SK-N-SH (cell line): Measurements from ENCODE around the gene TEPSIN. TPM values are rescaled to one million over a fixed set of nuclear protein-coding genes. Genes with fewer than 3 reads are reported as not detected.
A peak's percentile ranks its signal among the peaks of the same experiment; 100 is the strongest.

Experiments used
- CTCF ChIA-PET: fragments of 300-600, 350-600 bp; formaldehyde crosslinking; extraction: SDS; loops from one replicate; lab custom pipeline; 2021; lab: Yijun Ruan, JAX
- POLR2A ChIA-PET: fragments of 350-600 bp; sonication (Branson Sonifier 250); formaldehyde crosslinking; extraction: SDS; loops from one replicate; lab custom pipeline; 2020; ENCODE audit warnings: antibody characterized with exemption, inconsistent platforms; lab: Yijun Ruan, JAX
- DNase-seq: peaks from one replicate; pipeline ENCODE4 v3.0.0; 2012
- H2AFZ ChIP-seq: fragments of 200-600 bp; sonication (generic); 2 replicates; pipeline ENCODE4 v1.8.1; 2016; ENCODE audit warnings: antibody characterized with exemption, mild to moderate bottlenecking, low read depth
- H3F3A ChIP-seq: fragments of 200-600 bp; sonication (generic); replicated peaks from 2 replicates; pipeline ENCODE3; 2016; ENCODE audit warnings: antibody characterized with exemption, mild to moderate bottlenecking; ENCODE audit not compliant: insufficient read depth
- H3K27ac ChIP-seq, 2 experiments: fragments of 200-500 bp in 1 of 2; fragments of 200-600 bp in 1 of 2; sonication (Bioruptor generic) in 1 of 2; sonication (generic), shearing (Covaris generic) in 1 of 2; 2 replicates each; pipeline versions ENCODE4 v1.5.1 to v1.6.1; 2014 to 2016; ENCODE audit warnings: low read depth in 2 of 2, inconsistent platforms in 1 of 2, low read length in 1 of 2, mild to moderate bottlenecking in 1 of 2, mixed read lengths in 1 of 2
- H3K27me3 ChIP-seq: fragments of 200-600 bp; sonication (generic), shearing (Covaris generic); 2 replicates; pipeline ENCODE4 v1.6.1; 2016; ENCODE audit warnings: mixed run types; ENCODE audit not compliant: insufficient read depth
- H3K36me3 ChIP-seq, 2 experiments: fragments of 200-500 bp in 1 of 2; fragments of 200-600 bp in 1 of 2; sonication (Bioruptor generic) in 1 of 2; sonication (generic) in 1 of 2; replicated peaks in 1 of 2; 2 replicates each; pipeline versions ENCODE3 to v1.5.1; 2014 to 2016; ENCODE audit warnings: low read length in 1 of 2, mild to moderate bottlenecking in 1 of 2; ENCODE audit not compliant: insufficient read depth in 2 of 2, control insufficient read depth in 1 of 2
- H3K4me1 ChIP-seq, 2 experiments: fragments of 200-500 bp in 1 of 2; fragments of 200-600 bp in 1 of 2; sonication (Bioruptor generic) in 1 of 2; sonication (generic), shearing (Covaris generic) in 1 of 2; 2 replicates each; pipeline versions ENCODE4 v1.5.1 to v1.6.1; 2014 to 2016; ENCODE audit warnings: low read depth in 1 of 2, low read length in 1 of 2, mixed run types in 1 of 2; ENCODE audit not compliant: insufficient read depth in 2 of 2, control insufficient read depth in 1 of 2
- H3K4me2 ChIP-seq: fragments of 200-600 bp; sonication (generic), shearing (Covaris generic); 2 replicates; pipeline ENCODE4 v1.6.1; 2017; ENCODE audit warnings: mixed run types
- H3K4me3 ChIP-seq, 2 experiments: fragments of 200-500 bp in 1 of 2; fragments of 200-600 bp in 1 of 2; sonication (Bioruptor generic) in 1 of 2; sonication (generic), shearing (Covaris generic) in 1 of 2; 2 replicates each; pipeline versions ENCODE4 v1.5.1 to v1.8.1; 2014 to 2016; ENCODE audit warnings: low read depth in 2 of 2, inconsistent platforms in 1 of 2, low read length in 1 of 2, mild to moderate bottlenecking in 1 of 2, mixed read lengths in 1 of 2, moderate library complexity in 1 of 2
- H3K79me2 ChIP-seq: fragments of 200-600 bp; sonication (generic); 2 replicates; pipeline ENCODE4 v1.8.1; 2017; ENCODE audit warnings: mild to moderate bottlenecking; ENCODE audit not compliant: insufficient read depth
- H3K9ac ChIP-seq: fragments of 200-600 bp; sonication (generic); 2 replicates; pipeline ENCODE4 v1.6.1; 2017; ENCODE audit warnings: mixed run types
- H3K9me2 ChIP-seq: fragments of 200-600 bp; sonication (generic); 2 replicates; pipeline ENCODE4 v1.6.1; 2017; ENCODE audit warnings: mixed run types
- H3K9me3 ChIP-seq: fragments of 200-600 bp; sonication (generic); 2 replicates; pipeline ENCODE4 v1.6.1; 2017; ENCODE audit warnings: mixed run types, mild to moderate bottlenecking, moderate library complexity
- H4K20me1 ChIP-seq: fragments of 200-600 bp; sonication (generic); 2 replicates; pipeline ENCODE4 v1.6.1; 2017; ENCODE audit warnings: mild to moderate bottlenecking, mixed run types; ENCODE audit not compliant: insufficient read depth
- CTCF ChIP-seq: fragments of 200-600 bp; sonication (generic); IDR thresholded peaks from 2 replicates; pipeline ENCODE4 v1.6.1; 2017; ENCODE audit warnings: antibody characterized with exemption, mild to moderate bottlenecking, moderate library complexity
- ELF1 ChIP-seq: IDR thresholded peaks from 2 replicates; pipeline ENCODE4 v1.4.0; 2012
- FOXJ3 ChIP-seq: sonication (generic); formaldehyde crosslinking; IDR thresholded peaks from 2 replicates; pipeline ENCODE4 v1.5.1; 2020; ENCODE audit warnings: mild to moderate bottlenecking, missing genetic modification reagents
- GABPA ChIP-seq: IDR thresholded peaks from 2 replicates; pipeline ENCODE4 v1.4.0; 2012; ENCODE audit warnings: low read depth, mild to moderate bottlenecking
- IRF3 ChIP-seq: fragments of 150-350 bp; IDR thresholded peaks from 2 replicates; pipeline ENCODE4 v1.6.1; 2016; ENCODE audit warnings: mild to moderate bottlenecking, low read depth, low read length
- JUND ChIP-seq: IDR thresholded peaks from 2 replicates; pipeline ENCODE4 v1.4.0; 2012
- MXI1 ChIP-seq: IDR thresholded peaks from 2 replicates; pipeline ENCODE4 v1.6.1; 2012; ENCODE audit warnings: mild to moderate bottlenecking, low read depth, low read length, improper control_type of control experiment
- REST ChIP-seq: IDR thresholded peaks from 2 replicates; pipeline ENCODE4 v1.6.1; 2012; ENCODE audit warnings: mild to moderate bottlenecking, low read depth, low read length, moderate library complexity
- SIN3A ChIP-seq: IDR thresholded peaks from 2 replicates; pipeline ENCODE4 v1.6.1; 2012; ENCODE audit warnings: low read depth, mild to moderate bottlenecking, low read length, moderate library complexity, borderline replicate concordance
- TCF12 ChIP-seq: IDR thresholded peaks from 2 replicates; pipeline ENCODE4 v1.4.0; 2012
- TEAD4 ChIP-seq: IDR thresholded peaks from 2 replicates; pipeline ENCODE4 v1.4.0; 2012; ENCODE audit warnings: mild to moderate bottlenecking, borderline replicate concordance; ENCODE audit not compliant: insufficient read depth
- WGBS: methylation state at CpG from one replicate; pipeline ENCODE4 v1.1.6; 2017; ENCODE audit warnings: low lambda C conversion rate; 5-methylcytosine and 5-hydroxymethylcytosine counted together
- polyA plus RNA-seq, 3 experiments: library from polyadenylated mRNA; depleted of rRNA; stranded (reverse); fragments of >200 nt; gene quantifications; 2 replicates each; pipeline ENCODE4 v1.2.3, GENCODE V29; 2012
- TF ChIP-seq, protein P1 (sequence below): fragments of 150-350 bp; IDR thresholded peaks from 2 replicates; pipeline ENCODE4 v1.6.1; 2017; ENCODE audit warnings: antibody characterized with exemption, low read length, low read depth, borderline replicate concordance
- TF ChIP-seq, protein P2 (sequence below): IDR thresholded peaks from 2 replicates; pipeline ENCODE4 v1.4.0; 2012; ENCODE audit warnings: low read depth

TEPSIN gene
- polyA plus RNA-seq, 1 of the 3 experiments (the other 2 are of a cell fraction), result 35.3 TPM

DNA sequence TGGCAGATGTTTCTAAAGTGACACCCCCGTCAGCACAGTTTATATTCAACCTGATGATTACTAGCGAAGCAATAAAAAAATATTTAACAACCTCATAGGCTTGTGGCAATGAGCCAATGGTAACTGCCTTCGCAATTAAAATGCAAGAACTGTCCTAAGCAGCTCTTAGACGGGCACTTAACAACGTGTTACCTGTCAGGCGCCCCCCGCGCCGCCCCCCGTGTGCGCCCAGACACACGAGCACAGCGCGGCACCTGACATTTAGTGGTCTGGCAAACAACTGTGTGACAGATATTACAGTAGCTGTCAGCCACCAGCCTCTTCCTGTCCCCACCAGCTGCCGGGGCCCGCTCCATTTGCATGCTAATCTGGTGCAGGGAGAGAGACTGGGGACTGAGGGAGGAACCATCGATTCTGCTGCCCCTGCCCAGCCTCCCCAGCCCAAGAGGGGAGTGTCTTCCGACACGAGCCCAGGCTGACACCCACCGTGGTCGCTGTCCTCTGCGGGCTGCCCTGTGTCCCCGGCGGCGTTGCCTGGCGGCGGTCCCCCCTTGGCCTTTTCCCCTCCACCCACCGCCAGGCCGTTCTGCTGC is 12.9 kb upstream of the TEPSIN start:
- peaks cover 0 to 27% of the 10 kb centered on the region in 2 experiments; a peak in 1 of 4 replicates for H3K4me1 ChIP-seq
- H3K4me2 ChIP-seq, result no peak overlapping the region
- no peak overlapping the region for H3K9ac ChIP-seq
- no peaks in the 10 kb centered on the region for H3K9me3 ChIP-seq
- no peaks in the 10 kb centered on the region for H3F3A ChIP-seq
- H3K36me3 ChIP-seq, result peaks cover 39 to 41% of the 10 kb centered on the region in 2 experiments
- TF ChIP-seq MXI1 (peak; percentile 28; the same call in 1 of the 2 replicates), GABPA (no peak)
- TF ChIP-seq, all 33 proteins: peak for 1
- H3K4me3 ChIP-seq, result no peak overlapping the region
- DNase-seq, result no peak
- no peaks in the 10 kb centered on the region for H3K27me3 ChIP-seq
- peaks cover 13% of the 10 kb centered on the region; the same call in 1 of the 2 replicates for H3K79me2 ChIP-seq
- ChIA-PET POLR2A (no interaction called here), CTCF (interaction anchor here (1.0 to 11.3 kb wide), 12 partner anchors 10 to 770 kb away, joined by 3 to 140 read pairs (median 7); partner anchors contain the start of genes NDUFAF8 and TEPSIN)
- no peaks in the 10 kb centered on the region for H3K9me2 ChIP-seq
- no peak overlapping the region for H2AFZ ChIP-seq
- 91% methylated on average over 28 of the region's 29 CpGs for WGBS
- H3K27ac ChIP-seq, result peak overlapping the region in 1 of 2 experiments; percentile 62; a peak in 2 of 4 replicates
- H4K20me1 ChIP-seq, result peaks cover 6% of the 10 kb centered on the region; the same call in 1 of the 2 replicates

GRCh38 chr17:81251094-81251708 is 12.3 kb upstream of the TEPSIN start:
- Histone ChIP-seq H3K4me1 (peaks cover 0 to 27% of the 10 kb centered on the region in 2 experiments; a peak in 1 of 4 replicates), H3K9me3 (no peaks in the 10 kb centered on the region), H3K4me3 (no peak overlapping the region), H3K79me2 (peaks cover 13% of the 10 kb centered on the region; the same call in 1 of the 2 replicates), H3K27me3 (no peaks in the 10 kb centered on the region), H3K4me2 (no peak overlapping the region), H3F3A (no peaks in the 10 kb centered on the region), H3K27ac (peak overlapping the region in 1 of 2 experiments; percentile 62; a peak in 2 of 4 replicates), H4K20me1 (peaks cover 6% of the 10 kb centered on the region; the same call in 1 of the 2 replicates), H2AFZ (no peak overlapping the region), H3K9me2 (no peaks in the 10 kb centered on the region), H3K36me3 (peaks cover 39 to 42% of the 10 kb centered on the region in 2 experiments), H3K9ac (no peak overlapping the region)
- CTCF ChIA-PET, result interaction anchor here (1.1 to 11.3 kb wide), 9 partner anchors 9 to 350 kb away, joined by 3 to 140 read pairs (median 4); partner anchors contain the start of genes NDUFAF8 and TEPSIN
- 91% methylated on average over 24 of the region's 25 CpGs for WGBS
- no peak for DNase-seq
- TF ChIP-seq IRF3 (no peak), TCF12 (no peak), FOXJ3 (no peak), JUND (no peak), MXI1 (no peak), CTCF (no peak), REST (no peak), ELF1 (no peak), SIN3A (no peak), TEAD4 (no peak)
- TF ChIP-seq, protein P1, sequence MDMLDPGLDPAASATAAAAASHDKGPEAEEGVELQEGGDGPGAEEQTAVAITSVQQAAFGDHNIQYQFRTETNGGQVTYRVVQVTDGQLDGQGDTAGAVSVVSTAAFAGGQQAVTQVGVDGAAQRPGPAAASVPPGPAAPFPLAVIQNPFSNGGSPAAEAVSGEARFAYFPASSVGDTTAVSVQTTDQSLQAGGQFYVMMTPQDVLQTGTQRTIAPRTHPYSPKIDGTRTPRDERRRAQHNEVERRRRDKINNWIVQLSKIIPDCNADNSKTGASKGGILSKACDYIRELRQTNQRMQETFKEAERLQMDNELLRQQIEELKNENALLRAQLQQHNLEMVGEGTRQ, result no peak
- TF ChIP-seq, protein P2, sequence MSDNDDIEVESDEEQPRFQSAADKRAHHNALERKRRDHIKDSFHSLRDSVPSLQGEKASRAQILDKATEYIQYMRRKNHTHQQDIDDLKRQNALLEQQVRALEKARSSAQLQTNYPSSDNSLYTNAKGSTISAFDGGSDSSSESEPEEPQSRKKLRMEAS, result no peak
- POLR2A ChIA-PET, result no interaction called here
